Glutamatergic neuron (in vitro differentiated cells): Measurements from ENCODE around the gene REG4. TPM values are rescaled to one million over a fixed set of nuclear protein-coding genes. Genes with fewer than 3 reads are reported as not detected.
"Not testable (repeated sequence)": the region's sequence is repeated elsewhere in the genome, so short reads cannot be mapped to it uniquely, and the experiment has no call there.

Experiments used
- DNase-seq: peaks from one replicate; pipeline ENCODE4 v3.0.0; 2022
- H3K27ac Mint-ChIP-seq: one replicate; pipeline ENCODE4 v1.8.0; 2020; ENCODE audit warnings: mild to moderate bottlenecking, mixed read lengths, inconsistent platforms; ENCODE audit not compliant: unreplicated experiment
- H3K27me3 Mint-ChIP-seq: one replicate; pipeline ENCODE4 v1.8.0; 2020; ENCODE audit warnings: mild to moderate bottlenecking, moderate library complexity, mixed read lengths, inconsistent platforms; ENCODE audit not compliant: unreplicated experiment
- H3K36me3 Mint-ChIP-seq: one replicate; pipeline ENCODE4 v1.8.0; 2020; ENCODE audit warnings: mild to moderate bottlenecking, mixed read lengths, inconsistent platforms; ENCODE audit not compliant: unreplicated experiment
- H3K4me1 Mint-ChIP-seq: one replicate; pipeline ENCODE4 v1.8.0; 2020; ENCODE audit warnings: mild to moderate bottlenecking, low read depth, mixed read lengths, inconsistent platforms; ENCODE audit not compliant: unreplicated experiment
- H3K4me3 Mint-ChIP-seq: one replicate; pipeline ENCODE4 v1.8.0; 2020; ENCODE audit warnings: mild to moderate bottlenecking, mixed read lengths, inconsistent platforms; ENCODE audit not compliant: unreplicated experiment
- H3K9me3 Mint-ChIP-seq: one replicate; pipeline ENCODE4 v1.8.0; 2020; ENCODE audit warnings: mild to moderate bottlenecking, moderate library complexity, mixed read lengths, inconsistent platforms; ENCODE audit not compliant: unreplicated experiment
- CTCF ChIP-seq: fragments of 200-600 bp; sonication (generic); IDR thresholded peaks from one replicate; pipeline ENCODE4 v1.5.0; 2021; ENCODE audit not compliant: partially characterized antibody, unreplicated experiment
- total RNA-seq: library from RNA; stranded (reverse); fragmentation: NEBNext Ultra II Directional; extraction: Animal tissue kit (Norgen Biotek cat#: 25700); gene quantifications from one replicate; pipeline ENCODE4 v1.2.1, GENCODE V29; 2021; ENCODE audit not compliant: unreplicated experiment

Gene REG4
- total RNA-seq, 1 donor from 2014 or later, result not detected

DNA sequence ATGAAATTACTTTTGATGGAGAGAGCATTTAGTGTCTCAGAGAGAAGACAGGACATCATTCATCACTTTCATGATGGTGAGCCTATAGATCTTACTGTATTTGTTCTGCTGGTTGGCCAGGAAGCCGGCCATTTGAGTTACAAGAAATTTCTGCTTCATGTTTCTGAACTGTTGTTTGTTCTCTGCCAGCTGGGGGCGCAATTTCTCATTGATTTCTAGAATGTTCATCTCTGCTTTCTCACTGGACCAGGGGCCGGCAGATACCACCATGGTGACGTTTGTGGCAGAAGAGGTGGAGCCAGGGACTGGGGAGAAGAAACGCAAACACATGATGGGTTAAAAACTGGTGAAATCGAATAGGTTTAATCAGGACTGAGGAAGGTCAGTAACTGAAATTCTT lies 32.9 kb upstream of the REG4 start:
- not testable (repeated sequence) for H3K36me3 Mint-ChIP-seq, H3K27ac Mint-ChIP-seq, H3K4me3 Mint-ChIP-seq, DNase-seq, H3K4me1 Mint-ChIP-seq, H3K27me3 Mint-ChIP-seq, H3K9me3 Mint-ChIP-seq
- TF ChIP-seq CTCF, result peak; percentile 45

DNA sequence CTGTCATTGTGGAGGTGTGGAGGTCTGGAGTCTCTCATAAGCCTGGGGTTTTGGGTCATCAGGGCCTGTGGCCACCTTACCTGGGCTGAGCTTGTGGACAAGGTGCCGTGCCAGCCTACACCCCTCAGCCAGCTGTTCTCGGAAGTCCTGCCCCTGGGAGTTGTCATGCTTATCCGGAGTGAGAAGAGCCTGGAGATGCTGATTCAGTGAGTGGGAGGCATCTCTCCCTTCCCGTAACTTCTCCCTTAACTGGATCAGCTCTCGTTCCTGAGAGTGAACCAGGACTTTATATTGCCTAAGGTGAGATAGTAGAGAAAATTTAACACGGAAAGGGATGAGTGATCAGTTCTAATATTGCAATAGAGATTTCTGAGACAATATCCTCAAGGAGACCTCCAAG lies 30.0 kb upstream of the REG4 start:
- Mint-ChIP-seq H3K4me3 (no peak overlapping the region), H3K27me3 (no peaks in the 10 kb centered on the region), H3K27ac (no peak overlapping the region), H3K36me3 (no peaks in the 10 kb centered on the region), H3K9me3 (peaks cover 4% of the 10 kb centered on the region), H3K4me1 (peaks cover 8% of the 10 kb centered on the region)
- no peak for TF ChIP-seq CTCF
- DNase-seq, result no peak

- no peaks in the 10 kb centered on the region for H3K36me3 Mint-ChIP-seq
- TF ChIP-seq CTCF, result no peak
- H3K4me1 Mint-ChIP-seq, result peaks cover 13% of the 10 kb centered on the region
- H3K4me3 Mint-ChIP-seq, result no peak overlapping the region
- H3K9me3 Mint-ChIP-seq, result peaks cover 4% of the 10 kb centered on the region
- no peaks in the 10 kb centered on the region for H3K27me3 Mint-ChIP-seq
- H3K27ac Mint-ChIP-seq, result no peak overlapping the region
- DNase-seq, result no peak
Measured at GRCh38 chr1:119840745-119841144, 29.5 kb upstream of the REG4 start.

- Mint-ChIP-seq H3K9me3 (peaks cover 4% of the 10 kb centered on the region), H3K4me1 (peaks cover 13% of the 10 kb centered on the region), H3K27me3 (peaks cover 3% of the 10 kb centered on the region), H3K4me3 (no peak overlapping the region), H3K27ac (no peak overlapping the region), H3K36me3 (no peaks in the 10 kb centered on the region)
- TF ChIP-seq CTCF, result no peak
- DNase-seq, result no peak
Measured at GRCh38 chr1:119838236-119838635, 27.0 kb upstream of the REG4 start.

DNA sequence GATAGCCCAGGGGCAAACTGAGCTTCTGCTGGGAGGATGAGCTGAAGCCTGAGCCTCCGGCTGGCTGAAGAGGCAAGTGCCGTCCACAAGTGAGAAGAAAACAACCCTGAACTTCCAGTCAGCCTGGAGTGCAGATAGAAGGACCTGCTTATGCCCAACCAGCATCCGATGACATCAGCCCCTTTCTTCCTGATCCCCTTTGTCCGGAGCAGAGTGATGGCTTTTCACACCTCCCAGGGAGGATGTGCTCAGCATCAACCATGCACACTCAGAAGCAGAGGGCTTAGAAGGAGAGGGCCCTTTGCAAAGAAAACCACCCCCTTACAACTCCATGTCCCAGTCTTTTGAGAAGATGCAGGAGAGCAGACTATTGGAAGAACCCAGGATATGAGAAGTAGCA lies 23.7 kb upstream of the REG4 start:
- Mint-ChIP-seq H3K27me3 (peaks cover 3% of the 10 kb centered on the region), H3K9me3 (no peaks in the 10 kb centered on the region), H3K36me3 (no peaks in the 10 kb centered on the region), H3K4me3 (no peak overlapping the region), H3K4me1 (peaks cover 17% of the 10 kb centered on the region), H3K27ac (no peak overlapping the region)
- no peak for DNase-seq
- no peak for TF ChIP-seq CTCF
